Measurements from ENCODE around the gene ZBTB33. TPM values are rescaled to one million over a fixed set of nuclear protein-coding genes. Genes with fewer than 3 reads are reported as not detected.

Gene ZBTB33
- total and polyA plus RNA-seq, 4 donors = 3.1 to 21.0 (median 8.0) TPM

DNA sequence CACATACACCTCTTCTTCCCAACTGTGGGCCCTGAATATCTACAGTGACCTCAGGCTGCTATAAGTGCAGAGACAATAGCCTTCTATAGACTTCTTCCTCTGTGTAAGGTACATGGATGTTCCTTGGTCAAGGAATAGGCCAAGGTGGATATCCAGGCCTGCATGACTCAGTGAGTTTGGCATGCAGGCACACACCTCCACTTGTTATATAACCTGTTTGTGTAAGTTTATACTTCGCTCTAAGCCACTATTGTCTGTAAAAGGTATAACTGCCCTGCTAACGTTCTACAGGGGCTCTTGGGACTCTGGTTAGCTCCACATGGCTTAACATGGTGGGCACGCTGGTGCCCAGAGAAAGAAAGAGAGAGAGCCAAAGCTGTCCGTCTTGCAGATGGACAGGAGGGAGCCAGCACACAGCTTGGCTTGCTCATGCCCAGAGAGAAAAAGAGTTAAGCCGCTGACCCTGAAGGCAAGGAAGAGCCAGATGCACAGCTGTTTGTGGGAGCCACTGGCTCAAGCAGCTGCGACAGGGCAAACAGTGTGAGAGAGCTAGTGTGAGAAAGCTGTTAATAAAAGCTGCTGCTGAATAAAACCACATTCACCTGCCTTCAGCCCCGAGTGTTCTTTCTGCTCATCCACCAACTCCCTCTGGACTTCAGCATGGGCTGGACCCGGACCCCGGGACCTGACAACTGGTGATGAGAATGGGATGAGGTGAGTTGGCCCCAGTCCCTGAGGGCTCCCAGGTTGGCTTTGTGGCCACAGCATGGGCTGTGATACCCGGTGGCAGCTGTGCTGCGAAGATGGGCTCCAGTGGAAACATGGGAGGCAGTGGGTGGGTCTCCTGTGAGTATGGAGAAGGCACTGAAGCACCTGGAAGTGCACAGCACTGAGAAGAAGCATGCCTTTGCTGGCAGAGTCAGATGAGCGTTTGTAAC is 44.5 kb upstream of the ZBTB33 start:
- ATAC-seq (ENCODE audit: insufficient read depth, low FRiP score) (no peak), DNase-seq (no peak)
- H3K4me1 ChIP-seq (ENCODE audit: control insufficient read depth in 5 of 5, insufficient read depth in 5 of 5, low read length in 5 of 5) = peaks cover 0 to 2% (median 0%) of the 10 kb centered on the region in 5 donors
- no peak overlapping the region for H3K4me3 ChIP-seq
- H3K27ac ChIP-seq (ENCODE audit: low read depth in 1 of 2, low read length in 1 of 2) = no peak overlapping the region
- TF ChIP-seq CTCF (IDR thresholded peaks at IDR 0.05; ENCODE audit: control extremely low read depth, extremely low read depth) = no peak
- no peaks in the 10 kb centered on the region for H3K36me3 ChIP-seq (ENCODE audit: control insufficient read depth in 4 of 4, insufficient read depth in 4 of 4, low read length in 4 of 4)
- H3K9ac ChIP-seq (ENCODE audit: insufficient read depth in 1 of 2, low read length in 2 of 2) = no peak overlapping the region
- 70 to 94% methylated on average over 10 to 12 of the region's 12 CpGs for WGBS, 2 donors
- no peaks in the 10 kb centered on the region for H3K9me3 ChIP-seq (ENCODE audit: control insufficient read depth in 4 of 4, insufficient read depth in 3 of 4, low read length in 3 of 4)
- no peaks in the 10 kb centered on the region for H3K27me3 ChIP-seq (ENCODE audit: control insufficient read depth in 3 of 3, insufficient read depth in 3 of 3, low read length in 2 of 3)

GRCh38 chrX:120207009-120207605 is 43.5 kb upstream of the ZBTB33 start:
- 80 to 96% methylated on average over 8 of the region's 8 CpGs for WGBS, 2 donors
- Histone ChIP-seq H3K4me3 (no peak overlapping the region), H3K4me1 (ENCODE audit: control insufficient read depth in 5 of 5, insufficient read depth in 5 of 5, low read length in 5 of 5) (peaks cover 0 to 2% (median 0%) of the 10 kb centered on the region in 5 donors), H3K27ac (ENCODE audit: low read depth in 1 of 2, low read length in 1 of 2) (no peak overlapping the region), H3K27me3 (ENCODE audit: control insufficient read depth in 3 of 3, insufficient read depth in 3 of 3, low read length in 2 of 3) (no peaks in the 10 kb centered on the region), H3K9ac (ENCODE audit: insufficient read depth in 1 of 2, low read length in 2 of 2) (no peak overlapping the region), H3K36me3 (ENCODE audit: control insufficient read depth in 4 of 4, insufficient read depth in 4 of 4, low read length in 4 of 4) (no peaks in the 10 kb centered on the region), H3K9me3 (ENCODE audit: control insufficient read depth in 4 of 4, insufficient read depth in 3 of 4, low read length in 3 of 4) (no peaks in the 10 kb centered on the region)
- TF ChIP-seq CTCF (IDR thresholded peaks at IDR 0.05; ENCODE audit: control extremely low read depth, extremely low read depth) = no peak
- DNase-seq = no peak
- no peak for ATAC-seq (ENCODE audit: insufficient read depth, low FRiP score)

GRCh38 chrX:120213438-120214265 is 37.0 kb upstream of the ZBTB33 start:
- Histone ChIP-seq H3K36me3 (ENCODE audit: control insufficient read depth in 4 of 4, insufficient read depth in 4 of 4, low read length in 4 of 4) (no peaks in the 10 kb centered on the region), H3K4me1 (ENCODE audit: control insufficient read depth in 5 of 5, insufficient read depth in 5 of 5, low read length in 5 of 5) (no peaks in the 10 kb centered on the region), H3K9me3 (ENCODE audit: control insufficient read depth in 4 of 4, insufficient read depth in 3 of 4, low read length in 3 of 4) (peaks cover 0 to 2% (median 0%) of the 10 kb centered on the region in 4 donors), H3K27ac (ENCODE audit: low read depth in 1 of 2, low read length in 1 of 2) (no peak overlapping the region), H3K4me3 (no peak overlapping the region), H3K27me3 (ENCODE audit: control insufficient read depth in 3 of 3, insufficient read depth in 3 of 3, low read length in 2 of 3) (no peaks in the 10 kb centered on the region), H3K9ac (ENCODE audit: insufficient read depth in 1 of 2, low read length in 2 of 2) (no peak overlapping the region)
- 21 to 28% methylated on average over 8 of the region's 8 CpGs for WGBS, 2 donors
- ATAC-seq (ENCODE audit: insufficient read depth, low FRiP score) (peak; percentile 66), DNase-seq (peak; percentile 62 to 70 (median 65))
- peak; percentile 57 for TF ChIP-seq CTCF (IDR thresholded peaks at IDR 0.05; ENCODE audit: control extremely low read depth, extremely low read depth)
